GM19193 (cell line): ENCODE measurements around the gene NPTX1.

ENCODE experiments used
- POLR2A ChIP-seq: IDR thresholded peaks from 4 replicates; pipeline ENCODE4 v1.6.1; 2011; ENCODE audit not compliant: insufficient read depth, insufficient read length; ENCODE audit errors: extremely low read depth

The NPTX1 gene

DNA sequence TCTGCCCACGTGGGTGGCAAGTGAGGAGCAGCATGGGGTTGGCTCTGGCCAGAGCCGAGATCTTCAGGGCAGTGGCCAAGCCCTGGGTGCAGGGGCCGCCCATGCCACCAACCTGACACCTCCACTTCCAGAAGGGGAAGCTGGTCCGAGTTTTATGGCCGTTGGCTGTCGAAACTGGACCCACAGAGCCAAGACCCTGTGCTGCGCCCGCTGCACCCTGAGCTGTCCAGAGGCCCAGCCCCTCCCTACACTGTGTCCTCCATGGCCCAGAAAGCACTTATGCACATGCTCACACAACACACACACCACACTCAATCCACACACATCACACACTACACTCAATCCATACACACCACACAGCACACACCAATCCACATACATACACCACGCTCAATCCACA is 34.4 kb upstream of the NPTX1 start:
- TF ChIP-seq POLR2A, result no peak

DNA sequence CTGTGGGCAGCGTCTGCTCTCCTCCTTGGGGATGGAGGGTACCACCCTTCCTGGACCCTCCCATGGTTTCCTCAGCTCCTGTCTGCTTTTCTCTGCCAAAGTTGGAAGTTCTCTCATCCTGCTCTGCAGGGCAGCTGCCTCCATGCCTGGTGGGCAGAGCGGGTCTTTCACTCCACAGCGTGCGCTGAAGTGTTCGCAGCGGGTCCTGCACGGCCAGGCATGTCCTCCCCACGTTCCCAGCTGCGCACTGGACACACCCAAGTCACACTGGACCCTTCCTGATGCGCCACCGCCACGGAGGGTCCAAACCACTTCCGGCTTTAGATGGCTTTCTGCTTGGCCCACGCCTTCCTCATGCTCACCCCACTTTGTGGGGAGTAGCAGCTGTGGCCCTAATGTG is 33.7 kb upstream of the NPTX1 start:
- no peak for TF ChIP-seq POLR2A

DNA sequence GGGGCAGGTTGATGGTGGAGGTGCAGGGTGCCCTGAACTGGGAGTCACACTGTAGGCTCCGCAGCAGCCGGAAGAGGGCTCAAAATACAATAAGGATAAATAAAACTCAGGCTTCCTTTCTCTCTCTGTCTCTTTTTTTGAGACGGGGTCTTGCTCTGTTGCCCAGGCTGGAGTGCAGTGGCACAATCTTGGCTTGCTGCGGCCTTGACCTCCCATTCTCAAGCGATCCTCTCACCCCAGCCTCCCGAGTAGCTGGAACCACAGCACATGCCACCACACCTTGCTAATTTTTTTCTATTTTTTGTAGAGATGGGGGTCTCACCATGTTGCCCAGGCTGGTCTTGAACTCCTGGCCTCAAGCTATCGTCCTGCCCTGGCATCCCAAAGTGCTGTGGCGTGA is 32.9 kb upstream of the NPTX1 start:
- TF ChIP-seq POLR2A, result no peak

DNA sequence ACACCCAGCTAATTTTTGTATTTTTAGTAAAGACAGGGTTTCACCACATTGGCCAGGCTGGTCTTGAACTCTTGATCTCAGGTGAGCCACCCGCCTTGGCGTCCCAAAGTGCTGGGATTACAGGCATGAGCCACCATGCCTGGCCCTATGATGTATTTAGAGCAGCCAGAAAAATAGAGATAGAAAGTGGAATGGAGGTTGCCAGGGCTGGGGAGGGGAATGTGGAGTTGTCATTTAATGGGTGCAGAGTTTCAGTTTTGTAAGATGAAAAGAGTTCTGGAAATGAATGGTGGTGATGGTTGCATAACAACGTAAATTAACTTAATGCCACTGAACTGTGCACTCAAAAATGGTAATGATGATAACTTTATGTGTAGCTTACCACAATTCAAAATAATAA is 31.6 kb upstream of the NPTX1 start:
- TF ChIP-seq POLR2A, result no peak

DNA sequence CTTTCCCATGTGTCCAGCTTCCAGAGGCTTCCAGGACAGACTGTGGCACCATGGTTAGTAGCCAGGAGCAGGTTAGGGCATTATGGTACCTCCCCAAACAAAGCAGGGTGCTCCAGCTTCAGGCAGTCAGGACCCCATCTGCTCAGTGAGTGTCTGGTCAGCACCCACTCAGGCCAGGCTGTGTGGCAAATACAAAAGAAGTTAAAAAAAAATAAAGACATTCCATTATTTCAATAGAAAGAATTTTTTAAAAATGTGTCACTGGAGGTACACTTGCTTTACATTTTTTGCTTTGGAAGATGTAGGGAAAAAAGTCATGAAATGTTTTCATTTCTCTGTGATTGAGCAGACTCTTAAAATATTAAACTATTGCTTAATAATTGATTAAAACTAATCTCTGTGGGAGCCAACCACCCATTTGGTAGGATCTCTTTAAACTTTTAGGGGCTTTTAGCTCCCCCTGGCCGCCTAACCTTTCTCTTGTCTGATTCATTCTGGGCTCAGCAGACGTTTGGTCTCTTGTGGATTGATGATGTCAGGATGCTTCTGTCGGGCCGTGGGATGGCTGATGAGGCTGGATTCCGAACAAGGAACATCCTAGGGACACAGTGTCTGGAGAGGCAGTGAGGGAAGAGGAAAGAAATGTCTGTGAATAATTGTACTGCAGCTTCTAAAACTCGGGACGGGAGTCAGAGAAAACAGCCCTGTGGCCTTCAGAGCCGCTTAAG is 28.4 kb upstream of the NPTX1 start:
- TF ChIP-seq POLR2A, result no peak

DNA sequence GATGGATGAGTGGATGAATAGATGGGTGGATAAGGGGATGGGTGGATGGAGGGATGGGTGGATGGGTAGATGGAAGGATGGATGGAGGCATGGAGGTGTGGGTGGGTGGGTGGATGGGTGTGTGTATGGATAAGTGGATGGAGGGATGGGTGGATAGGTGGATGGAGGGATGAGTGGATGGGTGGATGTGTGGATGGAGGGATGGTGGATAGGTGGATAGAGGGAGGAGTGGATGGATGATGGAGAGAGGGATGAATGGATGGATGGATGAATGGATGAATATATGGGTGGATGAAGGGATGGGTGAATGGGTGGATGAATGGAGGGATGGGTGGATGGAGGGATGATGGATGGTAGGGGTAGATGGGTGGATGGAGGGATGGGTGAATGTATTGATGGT is 27.5 kb upstream of the NPTX1 start:
- TF ChIP-seq POLR2A, result no peak

DNA sequence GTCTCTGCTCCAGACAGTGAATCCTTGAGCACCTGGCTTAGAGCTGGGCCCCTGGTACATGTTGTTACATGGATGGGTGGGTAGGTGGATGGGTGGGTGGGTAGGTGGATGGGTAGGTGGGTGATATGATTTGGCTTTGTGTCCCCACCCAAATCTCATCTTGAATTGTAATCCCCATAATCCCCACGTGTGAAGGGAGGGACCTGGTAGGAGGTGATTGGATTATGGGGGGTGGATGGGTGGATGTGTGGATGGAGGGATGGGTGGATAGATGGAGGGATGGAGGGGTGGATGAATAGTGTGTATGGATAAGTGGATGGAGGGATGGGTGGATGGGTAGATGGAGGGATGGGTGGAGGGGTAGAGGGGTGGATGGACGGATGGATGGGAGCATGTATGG is 26.6 kb upstream of the NPTX1 start:
- TF ChIP-seq POLR2A, result no peak

DNA sequence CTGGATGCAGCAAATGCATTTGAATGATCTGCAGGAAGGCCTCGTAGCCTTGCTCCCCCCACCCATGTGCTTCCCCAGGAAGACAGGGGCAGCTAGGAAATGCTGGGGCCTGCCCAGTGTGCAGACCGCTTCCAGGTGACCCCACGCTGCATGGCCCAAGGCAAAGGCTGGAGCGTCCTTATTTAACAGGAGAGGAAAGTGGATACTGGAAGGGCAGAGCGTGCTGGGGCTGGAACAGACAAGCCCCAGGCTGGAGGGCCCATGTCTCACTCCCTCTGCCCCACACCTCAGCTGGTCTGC is 26.1 kb upstream of the NPTX1 start:
- no peak for TF ChIP-seq POLR2A

DNA sequence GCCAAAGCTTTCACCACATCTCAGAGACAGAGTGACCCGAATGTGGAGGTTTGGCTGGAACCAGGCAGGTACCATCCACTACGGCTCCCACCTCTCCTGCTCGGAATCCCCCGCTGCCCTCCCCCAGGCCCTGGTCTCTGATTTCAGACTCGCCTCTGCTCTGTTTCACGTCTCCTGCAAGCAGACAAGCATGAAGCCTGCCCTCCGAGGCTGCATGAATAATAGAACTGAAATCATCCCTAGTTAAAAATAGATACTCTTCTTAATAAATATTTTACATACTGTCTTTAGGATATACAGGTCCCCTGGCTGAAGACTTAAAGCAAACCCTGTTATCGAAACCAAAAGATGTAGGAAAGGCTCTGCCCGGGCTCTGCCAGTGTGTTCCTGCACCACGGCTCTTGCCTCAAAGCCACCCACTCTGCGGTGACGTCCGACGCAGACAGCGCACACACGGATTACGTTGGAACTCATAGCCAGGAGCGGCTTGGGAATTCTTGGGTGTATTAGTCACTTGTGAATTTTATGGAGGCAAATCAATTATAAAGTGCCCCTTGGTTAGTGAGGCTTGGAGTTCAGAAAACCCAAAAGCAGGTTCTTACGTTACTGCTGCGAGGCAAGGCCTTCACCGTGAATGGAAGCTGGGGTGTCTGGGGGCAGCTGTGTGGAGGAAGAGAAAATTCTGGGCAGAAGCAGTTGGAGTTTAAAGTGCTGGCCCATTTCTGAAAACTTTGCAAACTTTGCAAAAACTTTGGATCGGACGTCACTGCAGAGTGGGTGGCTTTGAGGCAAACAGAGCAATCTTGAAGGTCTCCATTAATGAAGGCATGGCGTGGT is 25.6 kb upstream of the NPTX1 start:
- TF ChIP-seq POLR2A, result no peak

DNA sequence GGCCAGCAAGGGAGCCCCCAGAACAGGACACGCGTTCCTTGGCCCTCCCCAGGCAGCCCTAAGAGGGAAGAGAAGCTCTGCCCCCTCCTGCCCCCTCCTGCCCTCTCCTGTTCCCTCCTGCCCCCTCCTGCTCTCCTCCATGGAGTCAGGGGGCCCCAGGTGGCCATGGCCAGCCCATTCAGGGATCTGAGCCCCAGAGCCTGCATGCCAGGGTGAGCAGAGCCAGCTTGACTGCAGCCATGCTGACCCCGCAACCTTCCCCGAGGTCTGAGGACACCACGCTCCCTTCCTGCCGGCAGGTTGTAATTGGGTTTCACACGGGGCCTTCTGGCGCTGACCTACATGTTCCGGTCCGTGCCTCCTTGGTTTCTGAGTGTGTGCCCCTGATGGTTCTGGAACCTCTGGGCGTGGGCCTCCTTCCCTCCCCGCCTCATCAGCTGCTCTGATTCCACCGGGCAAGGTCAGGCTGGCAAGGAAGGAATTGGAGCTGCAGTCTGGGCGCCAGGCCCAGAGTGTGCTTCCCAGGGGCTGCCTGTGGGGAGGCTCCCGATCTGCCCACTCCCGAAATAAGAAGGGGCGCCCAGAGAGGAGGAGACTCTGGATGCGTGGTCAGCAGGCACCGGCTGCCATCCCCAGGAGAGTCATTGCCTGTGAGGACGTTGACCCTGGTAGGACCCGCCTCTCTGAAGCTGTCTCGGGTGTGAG is 23.7 kb upstream of the NPTX1 start:
- no peak for TF ChIP-seq POLR2A

DNA sequence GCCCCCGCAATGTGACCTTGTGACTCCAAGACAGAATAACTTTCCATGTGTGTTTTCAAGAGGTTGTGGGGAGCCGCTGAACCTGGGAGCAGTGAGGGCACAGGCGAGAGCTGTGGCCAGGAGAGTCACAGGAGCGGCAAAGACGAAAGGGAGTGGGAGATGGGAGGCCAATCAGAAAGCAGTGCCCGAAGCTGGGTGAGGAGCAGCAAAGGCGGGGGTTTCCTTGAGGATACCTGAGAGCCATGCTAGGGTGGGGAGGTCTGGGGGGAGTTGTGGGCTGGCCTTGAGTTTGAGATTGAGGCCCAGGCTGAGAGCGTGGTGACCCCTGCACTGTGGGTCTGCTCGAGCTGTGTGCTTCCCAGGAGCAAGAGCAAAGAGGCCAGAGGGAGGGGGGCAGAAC is 23.2 kb upstream of the NPTX1 start:
- TF ChIP-seq POLR2A, result no peak

DNA sequence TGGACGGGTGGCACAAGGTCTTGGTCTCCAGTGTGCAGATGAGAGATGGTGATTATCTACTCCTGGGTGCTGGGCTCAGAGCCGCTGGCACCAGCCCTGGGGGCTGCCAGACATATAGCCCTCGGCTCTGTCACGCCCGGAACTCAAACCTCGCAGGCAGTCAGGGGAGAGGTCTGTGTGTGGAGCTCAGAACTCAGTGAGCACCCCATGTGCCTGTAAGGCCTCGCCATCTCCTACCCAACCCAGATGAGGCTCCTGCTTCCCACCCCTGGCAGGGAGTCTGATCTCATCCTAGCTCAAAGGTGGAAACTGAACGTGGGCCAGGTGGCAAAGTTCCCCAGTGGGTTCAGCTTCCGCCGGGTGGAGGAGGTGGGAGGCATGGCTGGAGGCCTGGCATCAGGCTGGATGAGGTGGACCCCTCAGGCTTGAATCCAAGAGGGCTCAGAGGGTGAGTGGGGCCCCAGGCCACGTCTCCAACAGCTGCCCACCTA is 22.6 kb upstream of the NPTX1 start:
- no peak for TF ChIP-seq POLR2A

DNA sequence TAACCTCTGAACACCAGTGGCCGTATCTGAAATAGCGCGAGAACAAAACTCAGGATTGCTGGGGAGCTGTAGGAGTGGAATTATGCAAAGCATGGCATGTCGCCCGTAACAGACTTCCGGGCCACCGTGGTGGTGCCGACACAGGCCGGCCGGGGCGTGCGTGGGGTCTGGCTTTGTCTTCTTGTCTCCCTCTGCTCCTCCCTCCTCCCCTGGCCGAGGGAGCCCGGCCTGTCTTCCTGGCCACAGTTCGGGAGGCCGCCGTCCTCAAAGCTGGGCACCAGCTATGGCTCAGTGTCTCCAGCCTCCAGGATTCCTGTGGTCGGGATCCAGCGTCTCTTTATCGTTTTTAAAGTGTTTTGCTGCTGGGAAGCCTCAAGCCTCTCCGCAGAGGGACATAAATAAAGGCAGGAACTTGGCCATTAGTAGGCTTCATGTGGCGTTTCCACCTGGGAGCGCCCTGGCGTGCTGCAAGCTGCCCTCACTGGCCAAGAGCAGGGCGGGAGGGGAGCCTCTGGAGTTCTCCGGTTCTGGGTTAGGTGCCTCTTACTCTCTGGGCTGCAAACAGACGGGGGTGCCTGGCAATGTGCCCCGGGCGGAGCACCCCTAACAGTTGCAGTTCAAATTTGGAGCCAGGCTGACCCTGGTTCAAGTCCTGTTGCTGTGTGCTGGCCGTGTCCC is 22.0 kb upstream of the NPTX1 start:
- no peak for TF ChIP-seq POLR2A

DNA sequence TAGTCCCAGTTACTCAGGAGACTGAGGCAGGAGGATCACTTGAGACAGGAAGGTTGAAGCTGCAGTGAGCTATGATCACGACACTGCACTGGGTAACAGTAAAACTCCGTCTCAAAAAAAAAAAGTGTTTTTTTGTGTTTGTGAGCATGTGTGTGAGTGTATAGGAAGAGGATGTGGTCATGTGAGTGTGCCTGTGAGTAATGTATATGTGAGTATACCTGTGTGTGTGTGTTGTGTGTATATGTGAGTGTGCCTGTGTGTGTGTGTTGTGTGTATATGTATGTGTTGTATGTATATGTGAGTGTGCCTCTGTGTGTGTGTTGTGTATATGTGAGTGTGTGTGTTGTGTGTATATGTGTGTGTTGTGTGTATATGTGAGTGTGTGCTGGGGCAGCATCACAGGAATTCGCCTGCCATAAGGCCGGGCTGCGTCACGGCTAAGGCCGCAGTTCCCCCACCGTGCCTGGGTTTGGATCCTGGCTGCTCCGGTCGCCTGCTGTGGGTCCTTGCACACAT is 21.4 kb upstream of the NPTX1 start:
- no peak for TF ChIP-seq POLR2A

DNA sequence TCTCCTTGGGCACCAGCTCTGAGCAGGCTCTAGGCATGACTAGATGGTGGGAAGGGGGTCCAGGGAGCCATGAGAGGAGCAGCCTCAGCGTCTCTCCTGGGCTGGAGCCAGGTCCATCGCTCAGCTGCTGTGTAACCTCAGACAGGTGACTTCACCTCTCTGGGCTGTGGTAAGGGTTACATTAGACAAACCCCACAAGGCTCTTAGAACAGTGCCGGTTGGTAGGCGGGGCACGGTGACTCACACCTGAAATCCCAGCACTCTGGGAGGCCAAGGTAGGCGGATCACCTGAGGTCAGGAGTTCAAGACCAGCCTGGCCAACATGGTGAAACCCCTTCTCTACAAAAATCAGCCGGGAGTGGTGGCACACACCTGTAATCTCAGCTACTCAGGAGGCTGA is 18.1 kb upstream of the NPTX1 start:
- no peak for TF ChIP-seq POLR2A
